CD4-positive, alpha-beta T cell treated with Interleukin-6 for 4 hours (primary cell): ENCODE data around the gene FBXW11.
"Not testable (repeated sequence)": the region's sequence is repeated elsewhere in the genome, so short reads cannot be mapped to it uniquely, and the experiment has no call there.

Experiments
- DNase-seq: peaks from one replicate; pipeline ENCODE4 v3.0.0-alpha.2; 2020; ENCODE audit warnings: mixed read lengths

Gene FBXW11

DNA sequence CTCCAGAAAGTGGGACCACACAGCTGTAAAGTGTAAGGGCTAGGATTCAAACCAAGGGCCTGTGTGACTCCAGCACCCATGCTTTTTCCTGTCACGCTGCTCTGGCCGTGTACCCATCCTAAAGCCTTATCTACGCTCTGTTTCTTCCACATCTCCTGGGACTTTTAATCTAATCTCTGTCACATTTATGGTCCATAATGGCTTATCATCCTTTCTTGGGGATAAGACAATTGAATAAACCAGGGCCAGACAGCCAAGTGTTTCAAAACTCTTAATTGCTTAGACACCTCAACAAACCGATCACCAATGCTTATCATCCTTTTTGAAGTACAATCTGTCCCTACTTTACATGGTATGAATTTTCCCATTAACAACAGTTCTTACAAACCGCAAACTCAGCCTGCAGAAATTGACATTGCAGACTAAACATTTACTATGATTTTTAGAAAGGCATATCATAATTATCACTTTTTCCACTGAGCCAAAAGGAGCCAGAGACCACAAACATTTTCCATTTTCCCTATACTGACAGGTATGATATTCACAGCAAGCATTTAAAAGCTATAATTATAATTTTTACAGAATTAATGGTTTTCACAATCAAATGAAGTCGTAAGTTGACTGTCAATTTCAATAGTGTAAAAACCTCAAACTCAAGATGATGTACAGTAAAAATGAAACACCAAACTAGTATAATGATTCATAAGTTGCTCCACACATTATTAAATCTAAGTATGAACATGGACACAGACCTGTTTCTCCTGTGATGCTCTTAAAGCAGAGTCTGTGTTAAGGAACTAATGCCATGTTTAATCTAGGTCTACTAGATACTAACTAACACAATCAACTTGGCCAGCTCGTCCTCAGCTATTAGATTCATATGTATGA, 99.5 kb downstream of the FBXW11 start:
- no peak for DNase-seq

DNA sequence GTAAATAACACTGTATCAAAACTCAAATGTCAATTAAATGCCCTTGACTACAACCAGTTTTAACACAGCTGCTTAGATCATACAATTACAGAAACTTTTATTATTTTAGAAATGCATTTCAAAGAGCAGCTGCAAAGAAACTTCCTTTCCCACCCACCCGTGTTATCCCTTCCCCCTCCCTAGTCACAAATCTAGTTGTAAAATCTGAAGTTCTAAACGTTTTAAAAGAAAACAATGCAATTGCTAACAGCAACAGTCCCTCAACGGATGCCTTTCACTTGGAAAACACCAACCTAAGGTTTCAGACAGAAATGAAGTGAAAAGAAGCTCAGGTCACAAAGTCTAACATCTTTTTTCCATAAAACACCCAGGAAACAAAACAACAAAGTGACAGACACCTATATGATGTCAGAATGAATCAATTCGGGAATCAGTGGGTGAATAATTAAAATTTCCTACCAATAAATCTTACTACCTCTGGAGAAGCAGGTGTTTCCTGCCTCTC, 100.3 kb downstream of the FBXW11 start:
- no peak for DNase-seq

DNA sequence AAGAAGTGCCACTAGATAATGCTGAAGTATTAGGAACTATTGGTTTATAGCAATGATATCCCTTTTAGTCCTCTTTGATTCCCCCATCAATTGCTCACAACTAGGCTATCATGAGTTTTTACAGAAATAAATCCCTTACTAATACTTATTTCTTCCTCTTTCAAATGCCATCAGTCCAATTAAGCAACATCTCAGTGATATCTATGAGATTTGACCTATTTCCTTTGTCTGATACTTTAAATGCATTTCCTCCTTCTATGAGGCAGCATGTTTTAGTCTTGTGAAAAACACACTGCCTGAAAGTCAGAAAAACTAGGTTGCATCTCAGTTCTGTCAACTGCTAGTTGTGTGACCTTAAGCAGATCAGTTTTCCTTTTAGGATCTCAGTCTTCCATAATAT, 101.6 kb downstream of the FBXW11 start:
- DNase-seq, result no peak

DNA sequence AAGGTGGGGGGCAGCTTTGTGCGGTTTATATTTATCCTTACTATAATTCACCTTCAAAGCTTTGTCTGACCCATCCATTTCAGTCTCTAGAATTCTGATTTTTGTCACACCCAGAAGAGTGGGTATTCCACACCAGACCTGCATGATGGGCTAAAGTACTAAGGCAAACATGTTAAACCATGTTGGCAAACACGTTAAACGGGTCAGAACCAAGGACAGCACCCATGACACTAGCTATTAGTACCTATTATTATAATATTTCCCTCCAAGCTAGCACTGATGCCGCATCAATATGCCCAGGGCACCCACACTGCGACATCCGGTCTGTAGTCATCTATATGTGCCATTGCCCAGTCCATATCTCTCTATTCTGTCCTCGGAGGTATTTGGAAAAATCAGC, 104.7 kb downstream of the FBXW11 start:
- DNase-seq, result no peak

DNA sequence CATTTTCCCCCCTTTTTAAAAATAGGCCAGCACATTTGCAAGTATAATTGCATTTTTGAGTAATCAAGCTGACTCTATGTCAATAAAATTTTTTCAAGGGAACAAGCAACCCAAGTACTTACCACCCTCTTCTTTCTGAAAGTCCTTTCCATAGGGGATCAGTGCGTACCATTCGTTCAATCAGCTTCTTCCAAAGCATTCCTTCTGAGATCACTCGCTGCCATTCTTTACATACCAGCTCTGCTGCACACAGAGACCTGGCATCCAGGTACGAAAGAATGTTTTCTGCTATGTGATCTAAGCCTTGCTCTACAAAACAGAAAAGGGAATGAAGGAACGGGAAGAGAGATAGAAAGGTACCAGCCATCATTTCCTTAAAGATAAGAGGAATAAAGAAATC, 106.6 kb downstream of the FBXW11 start:
- no peak for DNase-seq

DNA sequence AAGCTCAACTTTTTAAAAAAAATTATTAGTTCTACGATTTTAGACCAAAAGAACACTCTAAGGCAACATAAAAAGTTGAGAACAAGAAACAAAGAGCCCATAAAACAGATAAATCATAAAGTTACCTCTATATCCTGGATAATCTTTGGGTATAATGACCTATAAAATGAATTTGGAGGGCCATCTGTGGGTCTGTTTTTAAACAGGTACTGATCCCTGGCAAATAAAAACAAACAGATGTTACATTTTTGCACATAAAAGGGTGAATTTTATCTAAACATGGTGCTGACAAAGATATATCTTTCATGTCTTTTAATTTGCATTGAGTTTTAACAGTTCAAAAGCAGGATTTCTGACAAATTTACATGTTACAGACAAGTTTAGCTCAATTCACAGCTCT, 107.6 kb downstream of the FBXW11 start:
- DNase-seq, result no peak

DNA sequence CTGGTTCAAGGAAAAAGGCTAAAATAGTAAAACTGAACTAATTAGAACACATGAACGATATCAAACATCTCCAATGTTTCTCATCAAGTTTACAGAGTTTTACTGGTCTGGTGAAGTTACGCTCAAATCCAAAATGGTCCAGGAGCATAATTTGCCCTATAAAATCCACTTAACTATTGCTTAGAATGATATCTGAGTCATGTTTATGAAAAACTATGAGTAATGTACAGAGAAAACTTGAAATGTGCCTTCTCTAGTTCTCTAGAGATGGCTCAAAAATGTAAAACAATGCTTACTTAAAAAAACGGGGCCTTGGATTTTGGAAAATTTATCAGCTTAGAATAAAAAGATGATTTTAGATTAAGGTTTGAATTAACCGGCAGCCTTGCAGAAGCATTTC, 108.1 kb downstream of the FBXW11 start:
- no peak for DNase-seq

DNA sequence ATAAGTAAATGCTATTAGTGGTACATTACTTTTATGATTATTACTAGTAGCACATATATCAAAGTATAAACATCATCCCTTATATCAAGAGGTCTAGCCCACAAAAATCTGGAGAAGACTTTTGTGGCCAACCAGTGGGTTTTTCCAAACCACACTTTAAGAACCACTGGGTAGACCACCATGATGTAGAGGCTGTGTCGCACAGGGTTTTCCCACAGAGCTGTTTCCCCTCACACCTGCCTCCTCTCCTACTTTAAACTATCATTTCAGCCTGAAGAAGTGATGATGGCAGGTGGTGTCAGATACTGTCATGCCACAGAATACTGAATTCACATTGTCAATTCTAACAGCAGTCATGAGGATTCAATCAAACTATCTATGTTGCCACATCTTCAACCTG, 109.2 kb downstream of the FBXW11 start:
- DNase-seq, result no peak

DNA sequence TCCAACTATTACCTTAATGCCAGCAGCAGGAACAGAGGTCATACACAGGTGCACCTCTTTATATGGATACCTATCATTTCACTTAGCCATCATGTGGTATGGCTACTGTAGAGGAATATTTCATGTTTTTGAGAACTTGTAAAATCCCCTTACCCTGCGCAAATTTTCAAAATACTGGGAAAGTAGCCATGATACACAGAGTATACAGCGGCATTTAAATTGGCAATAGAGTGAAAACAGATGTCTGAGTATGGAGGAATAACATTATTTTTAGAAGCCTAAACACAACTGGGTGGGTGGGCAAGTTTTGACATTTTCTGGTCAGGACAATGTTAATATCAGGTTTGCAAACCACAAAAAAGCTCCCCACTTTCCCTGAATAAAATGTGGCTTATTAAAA, 111.4 kb downstream of the FBXW11 start:
- no peak for DNase-seq

DNA sequence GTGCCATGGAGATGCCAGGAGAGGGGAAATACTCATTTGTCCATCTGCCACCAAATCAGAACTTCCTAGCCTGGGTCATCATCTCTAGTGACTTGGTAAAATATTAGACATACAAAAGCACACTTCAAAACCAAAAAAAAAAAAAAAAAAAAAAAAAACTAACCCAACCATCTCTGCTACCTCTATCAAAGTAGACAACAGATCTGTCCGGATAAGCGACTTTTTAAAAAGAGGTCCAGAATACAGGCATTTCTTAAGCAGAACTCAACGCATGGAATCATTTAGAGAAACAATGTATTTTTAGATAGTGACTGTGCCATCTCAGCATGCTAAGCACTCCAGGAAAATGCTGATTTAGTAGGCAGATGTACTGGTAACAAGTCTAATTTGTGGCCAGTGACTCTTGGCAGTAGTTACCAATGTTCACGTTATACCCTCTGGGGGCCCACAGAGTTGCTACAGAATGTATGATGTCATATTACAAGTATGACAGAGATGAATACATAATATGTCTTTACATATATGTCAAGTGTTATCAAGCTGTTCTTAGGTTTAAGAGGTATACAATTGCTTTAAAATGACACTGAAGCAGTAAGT, 113.0 kb downstream of the FBXW11 start:
- DNase-seq, result no peak

DNA sequence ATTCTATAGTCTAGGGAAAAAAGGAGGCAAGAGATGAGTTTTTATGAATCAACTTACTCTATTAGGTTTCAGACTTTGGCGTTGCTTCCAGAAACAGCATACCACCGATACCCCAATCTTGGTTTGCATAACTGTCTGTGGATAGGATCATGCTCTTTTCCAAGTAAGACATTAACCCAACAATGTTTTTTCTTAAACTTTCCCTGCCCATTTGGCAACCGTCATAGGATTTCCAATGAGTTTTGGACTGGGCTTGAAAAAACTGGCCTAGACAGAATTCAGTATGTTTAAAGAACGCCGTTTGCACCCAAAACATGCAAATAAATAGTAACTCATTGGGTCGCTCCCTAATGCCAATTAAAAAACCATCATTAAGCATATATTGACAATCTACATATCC, 114.8 kb downstream of the FBXW11 start:
- no peak for DNase-seq

DNA sequence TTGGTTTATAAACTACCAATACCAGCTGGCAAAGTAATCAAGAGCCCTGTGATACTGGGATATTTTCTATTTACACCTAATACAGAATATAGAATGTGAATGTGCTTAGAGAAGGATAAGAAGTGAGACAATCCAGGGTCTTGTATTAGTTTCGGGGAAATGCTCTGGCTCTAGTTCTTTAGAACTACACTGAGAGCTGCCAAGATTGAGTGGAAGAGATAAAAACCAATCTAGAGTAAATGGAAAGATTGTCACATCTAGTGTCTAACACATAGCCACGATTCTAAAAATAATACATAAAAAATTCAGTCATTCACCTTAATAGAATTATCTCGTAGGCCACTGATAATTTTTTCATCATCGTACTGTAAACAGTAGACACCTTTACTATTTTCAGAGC, 115.3 kb downstream of the FBXW11 start:
- DNase-seq, result no peak

DNA sequence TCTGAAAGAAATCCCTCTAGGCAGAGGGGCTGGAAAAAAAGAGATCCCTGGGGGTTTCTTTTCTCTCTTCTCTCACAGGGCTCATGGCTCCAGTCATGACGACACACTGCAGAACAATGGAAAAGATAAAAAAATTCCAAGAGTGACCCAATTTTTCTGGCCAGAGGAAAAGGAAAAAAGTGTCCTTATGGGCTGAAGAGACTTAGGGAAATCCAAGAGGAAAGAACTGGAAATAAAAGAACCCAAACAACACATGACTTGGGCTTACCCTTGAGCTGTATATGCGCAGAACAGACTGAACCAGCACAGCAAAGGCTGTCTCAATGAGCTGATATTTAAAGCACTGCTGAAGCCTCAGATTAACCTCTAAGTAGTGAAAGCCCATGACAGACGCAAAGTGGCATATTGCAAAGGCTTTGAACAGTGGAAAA, 118.4 kb downstream of the FBXW11 start:
- no peak for DNase-seq

DNA sequence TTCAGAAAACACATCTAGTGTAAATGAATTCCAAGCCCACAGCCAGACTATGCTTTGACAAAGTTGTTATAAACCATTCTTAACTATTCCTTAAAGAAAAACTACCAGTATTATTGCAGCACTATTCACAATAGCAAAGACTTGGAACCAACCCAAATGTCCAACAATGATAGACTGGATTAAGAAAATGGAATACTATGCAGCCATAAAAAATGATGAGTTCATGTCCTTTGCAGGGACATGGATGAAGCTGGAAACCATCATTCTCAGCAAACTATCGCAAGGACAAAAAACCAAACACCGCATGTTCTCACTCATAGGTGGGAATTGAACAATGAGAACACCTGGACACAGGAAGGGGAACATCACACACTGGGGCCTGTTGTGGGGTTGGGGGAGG, 120.4 kb downstream of the FBXW11 start:
- DNase-seq, result not testable (repeated sequence)

DNA sequence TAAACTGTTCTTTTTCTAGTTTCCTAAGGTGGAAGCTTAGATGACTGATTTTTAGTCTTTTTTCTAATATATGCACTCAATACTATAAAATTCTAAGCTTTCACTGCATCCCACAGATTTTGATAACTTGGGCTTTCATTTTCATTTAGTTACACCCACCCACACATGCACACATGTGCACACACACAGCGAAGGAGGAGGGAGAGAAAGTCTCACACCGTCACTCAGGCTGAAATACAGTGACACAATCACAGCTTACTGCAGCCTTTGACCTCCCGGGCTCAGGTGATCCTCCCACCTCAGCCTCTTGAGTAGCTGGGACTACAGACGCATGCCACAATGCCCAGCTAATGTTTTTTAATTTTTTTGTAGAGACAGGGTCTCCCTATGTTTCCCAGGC, 124.3 kb downstream of the FBXW11 start:
- DNase-seq, result no peak

DNA sequence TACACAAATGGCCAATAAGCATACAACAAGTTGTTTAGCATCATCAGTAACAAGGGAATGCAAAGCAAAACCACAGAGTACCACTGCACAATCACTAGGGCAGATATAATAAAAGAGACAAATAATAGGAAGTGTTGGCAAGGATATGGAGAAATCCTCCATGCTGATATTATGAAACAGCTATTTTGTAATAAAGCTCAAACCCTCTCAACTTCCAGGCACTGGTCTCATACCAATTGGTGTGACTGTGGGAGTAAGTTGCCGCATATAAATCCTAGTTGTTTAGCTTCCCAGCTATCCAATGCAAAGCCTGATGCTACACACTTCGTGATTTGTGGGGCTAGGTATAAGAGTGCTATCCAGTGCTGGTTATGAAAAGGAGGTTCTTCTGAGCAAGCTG, 132.2 kb downstream of the FBXW11 start:
- no peak for DNase-seq

DNA sequence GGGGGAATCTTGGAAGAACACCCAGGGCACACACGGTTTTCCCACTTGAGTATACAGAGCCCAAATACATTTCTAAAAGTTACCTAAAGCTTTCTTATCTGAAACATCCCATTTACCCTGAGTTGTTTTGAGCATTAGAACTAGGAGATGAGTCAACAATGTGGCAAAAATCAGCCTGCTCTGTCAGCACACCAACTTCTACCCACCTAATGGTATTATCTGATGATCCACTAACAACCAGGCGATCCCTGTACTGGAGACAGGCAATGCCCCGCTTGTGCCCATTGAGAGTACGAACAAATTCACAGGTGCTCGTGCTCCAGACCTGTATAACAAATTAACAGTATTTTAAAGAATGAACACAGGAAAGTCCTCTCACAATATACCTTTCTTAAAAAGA, 133.8 kb downstream of the FBXW11 start:
- DNase-seq, result no peak

DNA sequence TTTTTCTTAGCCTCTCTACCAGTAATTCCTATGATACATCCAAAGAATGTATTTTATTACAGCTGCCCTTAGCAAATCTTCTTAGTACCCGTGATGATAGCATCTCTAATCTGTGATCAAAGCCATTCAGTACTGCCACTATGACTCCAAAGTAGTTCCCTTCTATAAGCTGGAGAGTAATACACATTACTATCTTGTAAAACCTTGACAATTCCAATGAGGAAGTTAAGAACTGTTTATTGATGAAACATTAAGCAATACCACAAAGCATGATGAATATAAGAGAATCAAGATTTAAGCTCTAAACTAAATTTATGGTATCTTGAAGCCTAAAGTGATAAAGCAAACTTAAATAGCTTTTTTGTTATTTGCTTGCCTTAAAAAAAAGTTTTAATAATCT, 134.7 kb downstream of the FBXW11 start:
- DNase-seq, result no peak

DNA sequence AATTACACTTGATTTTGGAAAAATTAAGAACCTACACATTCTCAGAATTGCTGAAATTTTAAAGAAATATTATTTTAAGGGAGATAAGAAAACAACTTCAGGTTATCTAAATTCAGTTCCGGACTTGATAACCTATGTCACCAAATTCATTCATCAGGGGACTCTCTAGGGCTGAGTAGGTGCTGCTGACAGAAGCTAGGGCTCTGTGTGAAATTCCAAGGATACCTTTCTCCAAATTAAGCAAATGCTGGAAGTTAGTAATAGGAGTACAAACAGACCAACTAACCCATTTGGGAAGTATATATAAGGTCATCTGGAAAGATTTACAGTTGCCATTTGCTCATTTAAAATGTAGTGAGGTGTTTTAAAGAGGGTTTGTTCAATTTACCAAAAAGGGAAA, 136.5 kb downstream of the FBXW11 start:
- DNase-seq, result no peak

DNA sequence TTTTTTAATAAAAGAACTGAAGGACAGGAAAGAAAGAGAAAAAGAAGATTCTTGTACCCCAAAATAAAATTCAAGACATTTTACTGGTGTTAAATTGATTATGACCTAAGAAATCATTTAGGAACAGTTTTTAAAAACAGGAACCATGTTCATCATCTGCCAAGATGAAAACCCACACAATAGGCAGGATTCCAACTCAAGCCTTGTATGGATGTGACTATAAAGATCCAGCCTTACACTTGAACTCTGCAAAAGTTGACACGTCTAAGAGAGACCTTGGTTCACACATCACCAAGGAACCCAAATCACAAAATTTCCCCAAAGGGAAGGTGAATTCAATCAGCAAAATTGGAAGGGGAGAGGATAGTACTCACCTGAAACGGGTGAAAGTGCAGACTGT, 138.2 kb downstream of the FBXW11 start:
- DNase-seq, result no peak

DNA sequence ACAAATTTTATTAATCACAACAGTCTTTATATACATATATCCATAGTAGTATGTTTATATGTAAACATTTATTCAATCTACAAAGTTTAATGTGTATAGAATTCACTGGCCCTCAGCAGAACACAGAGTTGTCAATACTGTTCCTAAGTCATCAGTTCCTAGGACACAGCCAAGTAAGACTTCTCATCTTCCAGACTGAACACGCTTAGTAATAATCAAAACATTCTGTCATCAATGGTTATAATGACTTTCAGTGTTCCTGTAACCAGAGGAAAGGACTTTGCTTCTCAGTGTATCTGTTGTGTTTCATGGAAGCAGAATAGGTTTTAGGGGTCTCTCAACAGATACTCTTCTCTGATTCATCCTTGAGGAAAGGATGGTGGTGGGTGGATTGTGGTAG, 138.7 kb downstream of the FBXW11 start:
- no peak for DNase-seq

DNA sequence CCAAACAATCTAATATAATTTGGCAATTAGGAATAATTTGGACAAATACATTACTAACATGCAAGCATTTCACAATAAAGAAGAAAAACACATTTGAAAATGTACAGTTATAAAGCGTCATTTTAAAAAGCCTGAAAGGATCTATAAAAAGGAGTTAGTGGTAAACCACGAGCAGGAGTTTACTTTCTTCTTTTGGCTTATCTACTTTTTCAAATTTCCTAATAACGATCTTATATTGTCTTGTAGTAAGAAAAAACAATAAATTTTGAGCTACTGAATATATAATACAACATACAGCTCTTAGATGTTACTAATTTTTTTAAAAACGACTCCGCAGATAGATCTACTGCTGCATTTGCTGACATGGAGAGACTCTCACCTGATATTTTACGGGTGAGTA, 141.0 kb downstream of the FBXW11 start:
- DNase-seq, result no peak

DNA sequence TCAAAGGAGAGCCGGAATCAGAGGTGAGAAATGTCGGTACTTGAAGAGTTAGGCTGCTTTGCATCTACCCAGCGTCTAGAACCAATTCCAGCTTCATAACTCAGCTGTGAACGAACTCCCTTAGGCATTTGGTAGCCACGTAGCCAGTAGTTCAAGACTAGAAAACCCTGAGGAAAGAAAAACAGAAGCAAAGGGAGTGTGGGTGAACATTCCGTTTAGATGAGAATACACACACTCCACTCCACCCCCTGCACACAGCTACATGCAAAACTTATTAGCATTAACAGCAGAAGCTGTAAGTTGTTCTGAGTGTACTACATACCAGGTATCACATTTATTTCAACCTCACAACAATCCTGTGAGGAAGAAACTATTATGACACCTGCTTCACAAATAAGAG, 142.5 kb downstream of the FBXW11 start:
- DNase-seq, result no peak

DNA sequence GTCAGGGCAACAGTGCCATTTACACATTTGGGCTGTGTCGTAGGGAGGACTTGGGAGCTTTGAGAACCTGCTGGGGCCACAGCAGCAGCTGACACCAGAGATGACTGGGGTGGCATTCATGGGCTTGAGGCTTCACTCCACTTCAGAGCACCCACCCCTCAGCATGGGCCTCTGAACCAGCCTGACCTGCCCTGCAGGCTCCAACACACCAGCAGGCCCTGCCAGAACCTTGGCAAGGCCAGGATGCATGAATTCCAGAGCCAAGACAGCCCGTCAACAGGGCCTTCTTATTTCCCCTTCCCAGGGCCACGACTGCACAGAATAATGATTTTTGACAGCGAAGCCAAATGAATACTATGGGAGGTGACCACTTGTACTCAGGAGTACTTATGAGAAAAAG, 143.8 kb downstream of the FBXW11 start:
- DNase-seq, result no peak

DNA sequence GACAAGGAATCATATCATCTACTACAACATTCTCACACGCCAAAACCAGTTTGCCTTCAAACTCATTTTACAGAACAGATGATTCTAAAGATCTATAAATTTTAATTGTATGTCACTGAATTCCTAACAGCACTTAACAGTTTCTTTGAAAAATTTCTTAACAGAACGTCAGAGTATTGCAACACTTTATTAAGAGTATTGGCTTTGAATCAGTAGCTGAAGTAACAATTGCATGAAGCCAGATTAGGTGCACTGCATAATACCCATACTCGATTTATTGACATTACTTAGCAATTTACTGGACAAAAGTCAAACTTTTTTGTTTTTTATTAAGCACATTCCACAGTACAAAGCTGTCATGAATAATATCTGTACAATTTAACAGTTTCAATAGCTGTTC, 145.1 kb downstream of the FBXW11 start:
- DNase-seq, result no peak
